Activated naive CD8-positive, alpha-beta T cell treated with anti-CD3 and anti-CD28 coated beads, Interleukin-2, amount 50 U/mL, for 24 hours (primary cell): ENCODE measurements around the gene PLEKHA4.

Experiments used
- ATAC-seq: fragments of 150-1000 bp; cut with Tn5 transposase; one replicate; pipeline ENCODE4 v1.10.0; 2021
- DNase-seq: peaks from one replicate; pipeline ENCODE4 v3.0.0; 2021
- H3K27ac Mint-ChIP-seq: one replicate; pipeline ENCODE4 v1.8.0; 2021; ENCODE audit warnings: mild to moderate bottlenecking, mixed read lengths
- H3K27me3 Mint-ChIP-seq: one replicate; pipeline ENCODE4 v1.8.0; 2021; ENCODE audit warnings: mixed read lengths
- H3K36me3 Mint-ChIP-seq: one replicate; pipeline ENCODE4 v1.8.0; 2021; ENCODE audit warnings: low read depth, mixed read lengths
- H3K4me1 Mint-ChIP-seq: one replicate; pipeline ENCODE4 v1.8.0; 2021; ENCODE audit warnings: mixed read lengths
- H3K4me3 Mint-ChIP-seq: one replicate; pipeline ENCODE4 v1.8.0; 2021; ENCODE audit warnings: mild to moderate bottlenecking, moderate library complexity, mixed read lengths
- H3K9me3 Mint-ChIP-seq: one replicate; pipeline ENCODE4 v1.8.0; 2021; ENCODE audit warnings: mixed read lengths

Gene PLEKHA4

GRCh38 chr19:48836089-48837017 lies 32.1 kb downstream of the PLEKHA4 start, which contains the start of gene HSD17B14:
HSD17B14 (minus strand) TSS chr19:48836491; CDS start chr19:48836411, 80 bp downstream.
- no peaks in the 10 kb centered on the region for H3K36me3 Mint-ChIP-seq
- H3K9me3 Mint-ChIP-seq = no peaks in the 10 kb centered on the region
- H3K27ac Mint-ChIP-seq = peak within 1 kb of the TSS; percentile 68
- H3K4me1 Mint-ChIP-seq = peaks cover 20% of the 10 kb centered on the region
- no peaks in the 10 kb centered on the region for H3K27me3 Mint-ChIP-seq
- peak within 1 kb of the TSS; percentile 81 for H3K4me3 Mint-ChIP-seq
- peak; percentile 7 for ATAC-seq
- peak; percentile 18 for DNase-seq

GRCh38 chr19:48835734-48836088 lies 32.7 kb downstream of the PLEKHA4 start:
- Mint-ChIP-seq H3K27me3 (no peaks in the 10 kb centered on the region), H3K4me1 (peaks cover 20% of the 10 kb centered on the region), H3K27ac (peak overlapping the region; percentile 40), H3K4me3 (peak overlapping the region; percentile 81), H3K9me3 (no peaks in the 10 kb centered on the region), H3K36me3 (no peaks in the 10 kb centered on the region)
- peak; percentile 97 for ATAC-seq
- DNase-seq = peak; percentile 98

GRCh38 chr19:48833977-48834376 lies 34.4 kb downstream of the PLEKHA4 start:
- Mint-ChIP-seq H3K27ac (no peak overlapping the region), H3K4me3 (no peak overlapping the region), H3K27me3 (no peaks in the 10 kb centered on the region), H3K9me3 (no peaks in the 10 kb centered on the region), H3K4me1 (peaks cover 20% of the 10 kb centered on the region), H3K36me3 (no peaks in the 10 kb centered on the region)
- no peak for ATAC-seq
- DNase-seq = no peak

- Mint-ChIP-seq H3K27me3 (no peaks in the 10 kb centered on the region), H3K27ac (no peak overlapping the region), H3K4me3 (no peak overlapping the region), H3K4me1 (peaks cover 20% of the 10 kb centered on the region), H3K36me3 (no peaks in the 10 kb centered on the region), H3K9me3 (no peaks in the 10 kb centered on the region)
- DNase-seq (no peak), ATAC-seq (no peak)
These were observed 35.4 kb downstream of the PLEKHA4 start for GRCh38 chr19:48833049-48833448.

GRCh38 chr19:48830965-48831364 lies 37.5 kb downstream of the PLEKHA4 start:
- Mint-ChIP-seq H3K27ac (no peak overlapping the region), H3K27me3 (no peaks in the 10 kb centered on the region), H3K9me3 (no peaks in the 10 kb centered on the region), H3K4me1 (peaks cover 8% of the 10 kb centered on the region), H3K36me3 (no peaks in the 10 kb centered on the region), H3K4me3 (no peak overlapping the region)
- ATAC-seq (no peak), DNase-seq (no peak)

GRCh38 chr19:48830088-48830487 lies 38.3 kb downstream of the PLEKHA4 start:
- ATAC-seq = no peak
- no peaks in the 10 kb centered on the region for H3K36me3 Mint-ChIP-seq
- no peak overlapping the region for H3K4me3 Mint-ChIP-seq
- H3K9me3 Mint-ChIP-seq = no peaks in the 10 kb centered on the region
- no peak overlapping the region for H3K27ac Mint-ChIP-seq
- H3K27me3 Mint-ChIP-seq = no peaks in the 10 kb centered on the region
- peaks cover 2% of the 10 kb centered on the region for H3K4me1 Mint-ChIP-seq
- DNase-seq = no peak

- H3K27ac Mint-ChIP-seq = no peak overlapping the region
- H3K9me3 Mint-ChIP-seq = no peaks in the 10 kb centered on the region
- DNase-seq (no peak), ATAC-seq (no peak)
- no peaks in the 10 kb centered on the region for H3K36me3 Mint-ChIP-seq
- no peaks in the 10 kb centered on the region for H3K4me1 Mint-ChIP-seq
- H3K4me3 Mint-ChIP-seq = no peak overlapping the region
- no peaks in the 10 kb centered on the region for H3K27me3 Mint-ChIP-seq
These were observed 41.8 kb downstream of the PLEKHA4 start for GRCh38 chr19:48826606-48827020.

- no peaks in the 10 kb centered on the region for H3K9me3 Mint-ChIP-seq
- no peak overlapping the region for H3K4me3 Mint-ChIP-seq
- H3K4me1 Mint-ChIP-seq = no peaks in the 10 kb centered on the region
- ATAC-seq (no peak), DNase-seq (no peak)
- no peaks in the 10 kb centered on the region for H3K27me3 Mint-ChIP-seq
- H3K36me3 Mint-ChIP-seq = no peaks in the 10 kb centered on the region
- no peak overlapping the region for H3K27ac Mint-ChIP-seq
These were observed 45.9 kb downstream of the PLEKHA4 start for GRCh38 chr19:48822514-48822913.

- no peak for DNase-seq
- no peaks in the 10 kb centered on the region for H3K9me3 Mint-ChIP-seq
- H3K27ac Mint-ChIP-seq = no peak overlapping the region
- H3K36me3 Mint-ChIP-seq = no peaks in the 10 kb centered on the region
- ATAC-seq = no peak
- no peaks in the 10 kb centered on the region for H3K27me3 Mint-ChIP-seq
- H3K4me3 Mint-ChIP-seq = no peak overlapping the region
- no peaks in the 10 kb centered on the region for H3K4me1 Mint-ChIP-seq
These were observed 46.8 kb downstream of the PLEKHA4 start for GRCh38 chr19:48821633-48822032.

GRCh38 chr19:48819366-48819816 lies 49.0 kb downstream of the PLEKHA4 start:
- peaks cover 5% of the 10 kb centered on the region for H3K4me1 Mint-ChIP-seq
- ATAC-seq (no peak), DNase-seq (no peak)
- no peaks in the 10 kb centered on the region for H3K36me3 Mint-ChIP-seq
- no peaks in the 10 kb centered on the region for H3K27me3 Mint-ChIP-seq
- H3K27ac Mint-ChIP-seq = no peak overlapping the region
- H3K9me3 Mint-ChIP-seq = no peaks in the 10 kb centered on the region
- no peak overlapping the region for H3K4me3 Mint-ChIP-seq

- ATAC-seq (no peak), DNase-seq (no peak)
- H3K4me1 Mint-ChIP-seq = peaks cover 5% of the 10 kb centered on the region
- no peak overlapping the region for H3K4me3 Mint-ChIP-seq
- H3K27ac Mint-ChIP-seq = no peak overlapping the region
- no peaks in the 10 kb centered on the region for H3K36me3 Mint-ChIP-seq
- no peaks in the 10 kb centered on the region for H3K9me3 Mint-ChIP-seq
- H3K27me3 Mint-ChIP-seq = no peaks in the 10 kb centered on the region
These were observed 50.1 kb downstream of the PLEKHA4 start for GRCh38 chr19:48818234-48818820.

- no peak for ATAC-seq
- Mint-ChIP-seq H3K27ac (no peak overlapping the region), H3K36me3 (no peaks in the 10 kb centered on the region)
These were observed 50.8 kb downstream of the PLEKHA4 start for GRCh38 chr19:48817585-48818124.

GRCh38 chr19:48815870-48816501 lies 52.4 kb downstream of the PLEKHA4 start:
- no peak for ATAC-seq
- Mint-ChIP-seq H3K27ac (no peak overlapping the region), H3K4me3 (no peak overlapping the region), H3K36me3 (no peaks in the 10 kb centered on the region), H3K9me3 (no peaks in the 10 kb centered on the region), H3K27me3 (no peaks in the 10 kb centered on the region), H3K4me1 (peaks cover 10% of the 10 kb centered on the region)
- DNase-seq = no peak

More at GRCh38 chr19:48817585-48818124, 50.8 kb downstream of the PLEKHA4 start:
- Mint-ChIP-seq H3K4me1 (peaks cover 5% of the 10 kb centered on the region), H3K27me3 (no peaks in the 10 kb centered on the region), H3K4me3 (no peak overlapping the region), H3K9me3 (no peaks in the 10 kb centered on the region)
- no peak for DNase-seq

- peaks cover 12% of the 10 kb centered on the region for H3K4me1 Mint-ChIP-seq
- H3K27ac Mint-ChIP-seq = no peak overlapping the region
- no peak for DNase-seq
- no peaks in the 10 kb centered on the region for H3K9me3 Mint-ChIP-seq
- no peak for ATAC-seq
- H3K36me3 Mint-ChIP-seq = no peaks in the 10 kb centered on the region
- no peaks in the 10 kb centered on the region for H3K27me3 Mint-ChIP-seq
- no peak overlapping the region for H3K4me3 Mint-ChIP-seq
These were observed 53.5 kb downstream of the PLEKHA4 start for GRCh38 chr19:48814895-48815294.
